Testis (tissue), 2 donors: ENCODE results near the gene CA6.

Experiments used
- POLR2A ChIP-seq: fragments of 450-650 bp; IDR thresholded peaks from one replicate; pipeline ENCODE4 v1.6.1; 2017; ENCODE audit warnings: antibody characterized with exemption, mild to moderate bottlenecking, moderate library complexity
- TF ChIP-seq, protein P1 (sequence below), 3 experiments: fragments of 450-650 bp in 2 of 3; fragments of 200-600 bp in 1 of 3; sonication (generic) in 1 of 3; IDR thresholded peaks; one replicate each; pipeline ENCODE4 v1.5.1; 2016 to 2019; ENCODE audit warnings: antibody characterized with exemption in 3 of 3, mild to moderate bottlenecking in 2 of 3, moderate library complexity in 1 of 3

DNA sequence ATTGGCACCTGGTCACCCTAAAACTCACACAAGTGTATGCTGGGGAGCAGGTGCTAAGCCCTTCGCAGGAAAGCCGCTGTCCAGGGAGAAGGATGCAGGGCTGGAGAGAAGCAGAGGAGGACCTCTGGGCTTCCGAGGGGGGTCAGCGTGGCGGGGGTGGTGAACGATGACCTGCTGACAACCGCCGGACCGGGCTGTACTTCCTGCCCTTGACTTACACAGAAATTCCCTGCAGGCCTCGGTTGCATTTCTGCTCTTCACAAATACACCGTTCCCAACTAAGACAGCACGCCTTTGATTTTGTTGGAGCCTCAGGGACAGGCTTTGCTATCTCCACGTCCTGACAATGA is 42.9 kb downstream of the CA6 start:
- TF ChIP-seq, protein P1, sequence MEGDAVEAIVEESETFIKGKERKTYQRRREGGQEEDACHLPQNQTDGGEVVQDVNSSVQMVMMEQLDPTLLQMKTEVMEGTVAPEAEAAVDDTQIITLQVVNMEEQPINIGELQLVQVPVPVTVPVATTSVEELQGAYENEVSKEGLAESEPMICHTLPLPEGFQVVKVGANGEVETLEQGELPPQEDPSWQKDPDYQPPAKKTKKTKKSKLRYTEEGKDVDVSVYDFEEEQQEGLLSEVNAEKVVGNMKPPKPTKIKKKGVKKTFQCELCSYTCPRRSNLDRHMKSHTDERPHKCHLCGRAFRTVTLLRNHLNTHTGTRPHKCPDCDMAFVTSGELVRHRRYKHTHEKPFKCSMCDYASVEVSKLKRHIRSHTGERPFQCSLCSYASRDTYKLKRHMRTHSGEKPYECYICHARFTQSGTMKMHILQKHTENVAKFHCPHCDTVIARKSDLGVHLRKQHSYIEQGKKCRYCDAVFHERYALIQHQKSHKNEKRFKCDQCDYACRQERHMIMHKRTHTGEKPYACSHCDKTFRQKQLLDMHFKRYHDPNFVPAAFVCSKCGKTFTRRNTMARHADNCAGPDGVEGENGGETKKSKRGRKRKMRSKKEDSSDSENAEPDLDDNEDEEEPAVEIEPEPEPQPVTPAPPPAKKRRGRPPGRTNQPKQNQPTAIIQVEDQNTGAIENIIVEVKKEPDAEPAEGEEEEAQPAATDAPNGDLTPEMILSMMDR (IDR thresholded peaks at IDR 0.05), result no peak
- no peak for TF ChIP-seq POLR2A
